Parathyroid adenoma (tissue), 2 donors: ENCODE data around the gene ZBTB4.

Experiments used
- H2AFZ ChIP-seq: fragments of 300-600 bp; sonication (generic); one replicate; pipeline ENCODE4 v1.7.0; 2017; ENCODE audit warnings: antibody characterized with exemption, mild to moderate bottlenecking
- H3K27ac ChIP-seq: fragments of 300-600 bp; sonication (generic); one replicate; pipeline ENCODE4 v1.7.0; 2017
- H3K27me3 ChIP-seq: fragments of 300-600 bp; sonication (generic); one replicate; pipeline ENCODE4 v1.7.0; 2017; ENCODE audit warnings: low read length; ENCODE audit not compliant: control insufficient read depth, insufficient read depth
- H3K36me3 ChIP-seq: fragments of 300-600 bp; sonication (generic); one replicate; pipeline ENCODE4 v1.7.0; 2017; ENCODE audit warnings: low read length; ENCODE audit not compliant: control insufficient read depth, insufficient read depth
- H3K4me1 ChIP-seq: fragments of 300-600 bp; sonication (generic); one replicate; pipeline ENCODE4 v1.7.0; 2017; ENCODE audit warnings: control low read depth
- H3K4me2 ChIP-seq: fragments of 300-600 bp; sonication (generic); one replicate; pipeline ENCODE4 v1.7.0; 2017; ENCODE audit warnings: low read length
- H3K4me3 ChIP-seq: fragments of 300-600 bp; sonication (generic); one replicate; pipeline ENCODE4 v1.7.0; 2017; ENCODE audit warnings: low read depth, low read length
- H3K79me2 ChIP-seq: fragments of 300-600 bp; sonication (generic); one replicate; pipeline ENCODE4 v1.7.0; 2017; ENCODE audit warnings: control low read depth
- H3K9ac ChIP-seq: fragments of 300-600 bp; sonication (generic); one replicate; pipeline ENCODE4 v1.7.0; 2017; ENCODE audit warnings: mild to moderate bottlenecking
- H3K9me3 ChIP-seq: fragments of 300-600 bp; sonication (generic); one replicate; pipeline ENCODE4 v1.7.0; 2017; ENCODE audit warnings: low read length; ENCODE audit not compliant: control insufficient read depth
- CTCF ChIP-seq: fragments of 300-600 bp; sonication (generic); IDR thresholded peaks from one replicate; pipeline ENCODE4 v1.7.0; 2017; ENCODE audit warnings: antibody characterized with exemption, mild to moderate bottlenecking
- donor health status: primary hyperparathyroidism.

Gene ZBTB4

DNA sequence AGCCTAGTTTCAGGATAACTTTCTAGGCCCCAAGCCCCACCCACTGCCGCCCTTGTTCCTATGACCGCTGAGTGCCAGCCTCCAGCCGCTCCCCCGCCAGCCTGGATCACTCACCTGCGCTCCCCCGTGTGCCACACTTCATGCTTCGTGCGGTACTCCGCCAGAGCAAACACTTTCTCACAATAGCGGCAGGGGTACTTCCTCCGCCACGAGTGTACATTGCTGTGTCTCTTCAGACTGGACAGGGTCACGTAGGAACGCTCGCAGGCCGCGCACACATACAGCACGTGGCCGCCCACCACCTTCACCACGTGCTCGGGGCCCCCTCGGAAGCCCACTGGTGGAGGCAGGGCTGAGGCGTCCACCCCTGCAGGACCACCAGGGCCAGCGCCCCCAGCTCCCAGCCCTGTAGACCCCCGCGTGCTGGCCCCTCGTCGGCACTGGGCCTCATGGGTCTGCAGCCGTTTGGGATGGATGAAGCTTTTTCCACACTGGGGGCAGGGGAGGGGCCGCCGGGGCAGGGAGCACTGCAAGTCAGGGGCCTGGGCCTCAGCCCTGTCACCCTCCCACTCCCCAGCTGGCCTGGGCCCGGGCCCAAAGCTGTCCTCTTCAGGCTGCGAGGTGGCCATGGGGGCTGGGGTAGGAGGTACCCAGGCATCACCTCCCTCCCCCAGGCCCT lies 13.7 kb downstream of the ZBTB4 start:
- Histone ChIP-seq H3K27ac (peak overlapping the region; percentile 89), H3K9me3 (no peaks in the 10 kb centered on the region), H2AFZ (no peak overlapping the region), H3K36me3 (no peaks in the 10 kb centered on the region), H3K4me2 (no peak overlapping the region), H3K4me3 (no peak overlapping the region), H3K27me3 (no peaks in the 10 kb centered on the region), H3K9ac (no peak overlapping the region), H3K79me2 (peaks cover 66% of the 10 kb centered on the region), H3K4me1 (peaks cover 31% of the 10 kb centered on the region)
- TF ChIP-seq CTCF: no peak

DNA sequence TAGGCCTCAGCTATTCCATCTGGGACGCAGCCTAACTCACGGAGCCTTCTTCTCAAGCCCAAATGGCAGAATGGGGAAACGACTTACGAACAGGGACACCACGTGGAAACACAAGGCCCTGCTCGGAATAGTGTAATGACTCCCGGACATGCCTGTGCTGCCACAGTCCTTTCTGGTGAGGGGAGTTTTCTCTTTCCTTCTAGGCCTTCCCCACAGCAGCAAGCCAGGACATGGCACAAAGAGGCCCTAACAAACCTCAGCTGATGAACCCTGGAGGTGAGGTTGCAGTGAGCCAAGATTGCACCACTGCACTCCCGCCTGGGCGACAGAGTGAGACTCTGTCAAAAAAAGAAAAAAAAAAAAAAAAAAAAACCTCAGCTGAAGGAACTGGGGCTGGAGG lies 15.3 kb downstream of the ZBTB4 start:
- H3K4me1 ChIP-seq: peaks cover 26% of the 10 kb centered on the region
- no peaks in the 10 kb centered on the region for H3K27me3 ChIP-seq
- H3K9ac ChIP-seq: no peak overlapping the region
- H3K4me2 ChIP-seq: no peak overlapping the region
- no peaks in the 10 kb centered on the region for H3K9me3 ChIP-seq
- H3K36me3 ChIP-seq: no peaks in the 10 kb centered on the region
- H3K79me2 ChIP-seq: peaks cover 56% of the 10 kb centered on the region
- no peak for TF ChIP-seq CTCF
- no peak overlapping the region for H3K4me3 ChIP-seq
- no peak overlapping the region for H2AFZ ChIP-seq
- H3K27ac ChIP-seq: no peak overlapping the region

DNA sequence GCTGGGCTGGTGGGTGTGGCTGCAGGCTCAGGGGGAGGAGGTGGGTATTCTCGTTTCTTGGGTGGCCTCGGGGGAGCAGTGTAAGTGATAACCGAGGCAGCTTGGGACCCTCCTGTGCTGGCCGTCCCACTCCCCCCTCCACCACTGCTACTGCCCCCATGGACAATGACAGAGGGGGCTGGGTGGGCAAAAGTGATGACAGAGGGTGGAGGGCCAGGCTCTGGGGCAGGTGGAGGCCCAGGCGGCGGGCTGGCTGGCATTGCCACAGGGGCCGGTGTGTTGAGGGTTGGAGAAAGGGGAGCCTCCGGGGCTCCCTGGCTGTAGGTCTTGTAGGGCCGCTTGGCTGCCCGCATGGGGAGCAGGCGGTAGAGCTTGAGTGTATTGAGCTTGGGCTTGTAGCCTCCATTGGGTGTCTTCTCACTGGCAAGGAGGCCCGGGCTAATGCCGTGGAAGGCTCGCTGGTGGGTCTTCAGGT lies 16.0 kb downstream of the ZBTB4 start:
- Histone ChIP-seq H3K27ac (no peak overlapping the region), H3K4me1 (peaks cover 21% of the 10 kb centered on the region), H3K79me2 (peaks cover 50% of the 10 kb centered on the region), H3K9me3 (no peaks in the 10 kb centered on the region), H2AFZ (no peak overlapping the region), H3K36me3 (no peaks in the 10 kb centered on the region), H3K4me3 (no peak overlapping the region), H3K9ac (no peak overlapping the region), H3K27me3 (no peaks in the 10 kb centered on the region), H3K4me2 (no peak overlapping the region)
- TF ChIP-seq CTCF: no peak

GRCh38 chr17:7462474-7463371 lies 16.7 kb downstream of the ZBTB4 start:
- Histone ChIP-seq H3K9ac (no peak overlapping the region), H3K27ac (no peak overlapping the region), H3K4me3 (no peak overlapping the region), H3K4me2 (no peak overlapping the region), H3K9me3 (no peaks in the 10 kb centered on the region), H3K79me2 (peaks cover 44% of the 10 kb centered on the region), H3K4me1 (peaks cover 18% of the 10 kb centered on the region), H3K27me3 (no peaks in the 10 kb centered on the region), H2AFZ (no peak overlapping the region), H3K36me3 (no peaks in the 10 kb centered on the region)
- no peak for TF ChIP-seq CTCF
